ENCODE measurements around the gene KANK4. TPM values are rescaled to one million over a fixed set of nuclear protein-coding genes. Genes with fewer than 3 reads are reported as not detected.
"Not testable (repeated sequence)": the region's sequence is repeated elsewhere in the genome, so short reads cannot be mapped to it uniquely, and the experiment has no call there.

Gene KANK4
- total RNA-seq, 6 donors from 2014 or later = 0.63 to 9.8 (median 3.7) TPM

GRCh38 chr1:62240651-62241370, 78.4 kb downstream of the KANK4 start:
- H3K4me1 ChIP-seq = peaks cover 0 to 11% (median 4%) of the 10 kb centered on the region in 4 donors
- H3K36me3 ChIP-seq = no peaks in the 10 kb centered on the region
- no peak for ATAC-seq (ENCODE audit: low FRiP score in 2 of 2)
- no peaks in the 10 kb centered on the region for H3K27me3 ChIP-seq
- H3K4me3 ChIP-seq = no peak overlapping the region
- H3K27ac ChIP-seq = no peak overlapping the region
- no peaks in the 10 kb centered on the region for H3K9me3 ChIP-seq
- DNase-seq = no peak
- no peak for TF ChIP-seq POLR2A (IDR thresholded peaks at IDR 0.05)
- no peak for TF ChIP-seq CTCF (IDR thresholded peaks at IDR 0.05)
- no peak for TF ChIP-seq EP300 (IDR thresholded peaks at IDR 0.05)
- no peak for TF ChIP-seq POLR2AphosphoS5 (IDR thresholded peaks at IDR 0.05)
- WGBS, 2 donors = 45 to 61% methylated on average over 8 to 9 of the region's 9 CpGs

- not testable (repeated sequence) for H3K27ac ChIP-seq; H3K9me3 ChIP-seq; ATAC-seq (ENCODE audit: low FRiP score in 2 of 2); H3K27me3 ChIP-seq; DNase-seq; H3K36me3 ChIP-seq; H3K4me3 ChIP-seq
- 96 to 99% methylated on average over 3 of the region's 3 CpGs for WGBS, 2 donors
- H3K4me1 ChIP-seq = peaks cover 0 to 11% (median 4%) of the 10 kb centered on the region in 4 donors
Measured at GRCh38 chr1:62239652-62240403, 79.4 kb downstream of the KANK4 start.

- ATAC-seq (ENCODE audit: low FRiP score in 2 of 2) (no peak), DNase-seq (no peak)
- Histone ChIP-seq H3K27me3 (no peaks in the 10 kb centered on the region), H3K4me3 (no peak overlapping the region), H3K4me1 (peaks cover 0 to 11% (median 4%) of the 10 kb centered on the region in 4 donors), H3K27ac (no peak overlapping the region), H3K36me3 (no peaks in the 10 kb centered on the region), H3K9me3 (no peaks in the 10 kb centered on the region)
- 91 to 94% methylated on average over 9 of the region's 9 CpGs for WGBS, 2 donors
- TF ChIP-seq CTCF (IDR thresholded peaks at IDR 0.05) = no peak
- no peak for TF ChIP-seq POLR2AphosphoS5 (IDR thresholded peaks at IDR 0.05)
- no peak for TF ChIP-seq EP300 (IDR thresholded peaks at IDR 0.05)
- no peak for TF ChIP-seq POLR2A (IDR thresholded peaks at IDR 0.05)
Measured at GRCh38 chr1:62238507-62238906, 80.7 kb downstream of the KANK4 start.

GRCh38 chr1:62237950-62238374, 81.3 kb downstream of the KANK4 start:
- Histone ChIP-seq H3K4me1 (peaks cover 0 to 11% (median 4%) of the 10 kb centered on the region in 4 donors), H3K27ac (no peak overlapping the region), H3K27me3 (no peaks in the 10 kb centered on the region), H3K4me3 (no peak overlapping the region), H3K9me3 (no peaks in the 10 kb centered on the region), H3K36me3 (no peaks in the 10 kb centered on the region)
- DNase-seq = no peak
- TF ChIP-seq POLR2A (IDR thresholded peaks at IDR 0.05) (no peak), POLR2AphosphoS5 (IDR thresholded peaks at IDR 0.05) (no peak), EP300 (IDR thresholded peaks at IDR 0.05) (no peak), CTCF (IDR thresholded peaks at IDR 0.05) (no peak)
- ATAC-seq (ENCODE audit: low FRiP score in 2 of 2) = no peak
- 56 to 76% methylated on average over 8 of the region's 8 CpGs for WGBS, 2 donors

- H3K4me1 ChIP-seq = peaks cover 0 to 11% (median 4%) of the 10 kb centered on the region in 4 donors
- 88 to 92% methylated on average over 4 of the region's 4 CpGs for WGBS, 2 donors
- no peak for ATAC-seq (ENCODE audit: low FRiP score in 2 of 2)
- H3K27me3 ChIP-seq = no peaks in the 10 kb centered on the region
- no peak for DNase-seq
- no peak overlapping the region for H3K4me3 ChIP-seq
- no peaks in the 10 kb centered on the region for H3K9me3 ChIP-seq
- H3K36me3 ChIP-seq = no peaks in the 10 kb centered on the region
- H3K27ac ChIP-seq = no peak overlapping the region
- TF ChIP-seq POLR2A (IDR thresholded peaks at IDR 0.05) = no peak
- no peak for TF ChIP-seq EP300 (IDR thresholded peaks at IDR 0.05)
- TF ChIP-seq POLR2AphosphoS5 (IDR thresholded peaks at IDR 0.05) = no peak
- no peak for TF ChIP-seq CTCF (IDR thresholded peaks at IDR 0.05)
Measured at GRCh38 chr1:62237361-62237760, 81.9 kb downstream of the KANK4 start.
